PC-9 (cell line): ENCODE measurements around the gene MPST.

ENCODE experiments used
- EZH2 ChIP-seq: fragments of 200-600 bp; sonication (generic); IDR thresholded peaks from 2 replicates; pipeline ENCODE4 v1.8.0; 2017; ENCODE audit warnings: antibody characterized with exemption, low read depth
- TF ChIP-seq, protein P1 (sequence below): fragments of 200-600 bp; sonication (generic); conservative IDR thresholded peaks from 2 replicates; pipeline ENCODE4 v1.6.1; 2017; ENCODE audit warnings: mixed run types, antibody characterized with exemption, mild to moderate bottlenecking, moderate library complexity

DNA sequence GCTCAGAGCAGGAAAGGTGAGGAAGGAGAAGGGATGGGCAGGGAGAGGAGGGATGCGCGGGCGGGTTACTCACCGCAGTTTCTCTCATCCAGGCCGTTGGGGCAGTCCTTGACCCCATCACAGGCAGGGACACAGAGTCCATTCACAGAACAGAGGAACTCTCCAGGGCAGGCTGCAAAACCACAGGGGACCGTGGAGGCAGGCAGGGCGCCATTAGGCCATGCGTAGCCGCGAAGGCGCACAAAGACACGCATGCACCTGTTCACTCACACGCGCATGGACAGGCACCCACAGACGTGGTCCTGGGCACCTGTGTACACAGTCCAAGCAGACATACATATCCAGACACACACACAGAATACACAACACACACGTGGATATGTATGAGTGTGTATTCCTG lies 55.0 kb downstream of the MPST start:
- TF ChIP-seq, protein P1, sequence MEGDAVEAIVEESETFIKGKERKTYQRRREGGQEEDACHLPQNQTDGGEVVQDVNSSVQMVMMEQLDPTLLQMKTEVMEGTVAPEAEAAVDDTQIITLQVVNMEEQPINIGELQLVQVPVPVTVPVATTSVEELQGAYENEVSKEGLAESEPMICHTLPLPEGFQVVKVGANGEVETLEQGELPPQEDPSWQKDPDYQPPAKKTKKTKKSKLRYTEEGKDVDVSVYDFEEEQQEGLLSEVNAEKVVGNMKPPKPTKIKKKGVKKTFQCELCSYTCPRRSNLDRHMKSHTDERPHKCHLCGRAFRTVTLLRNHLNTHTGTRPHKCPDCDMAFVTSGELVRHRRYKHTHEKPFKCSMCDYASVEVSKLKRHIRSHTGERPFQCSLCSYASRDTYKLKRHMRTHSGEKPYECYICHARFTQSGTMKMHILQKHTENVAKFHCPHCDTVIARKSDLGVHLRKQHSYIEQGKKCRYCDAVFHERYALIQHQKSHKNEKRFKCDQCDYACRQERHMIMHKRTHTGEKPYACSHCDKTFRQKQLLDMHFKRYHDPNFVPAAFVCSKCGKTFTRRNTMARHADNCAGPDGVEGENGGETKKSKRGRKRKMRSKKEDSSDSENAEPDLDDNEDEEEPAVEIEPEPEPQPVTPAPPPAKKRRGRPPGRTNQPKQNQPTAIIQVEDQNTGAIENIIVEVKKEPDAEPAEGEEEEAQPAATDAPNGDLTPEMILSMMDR: no peak
- no peak for TF ChIP-seq EZH2
